Astrocyte (in vitro differentiated cells and primary cell): ENCODE results near the gene CCDC91.

Experiments
- CTCF ChIP-seq: IDR thresholded peaks from 2 replicates; pipeline ENCODE4 v1.5.1; 2011; ENCODE audit warnings: low read depth, mild to moderate bottlenecking, inconsistent platforms, low read length, moderate library complexity; ENCODE audit not compliant: insufficient read depth
- EZH2 ChIP-seq: IDR thresholded peaks from 2 replicates; pipeline ENCODE4 v1.6.1; 2012; ENCODE audit warnings: mild to moderate bottlenecking, low read length, inconsistent platforms; ENCODE audit not compliant: insufficient read depth

GRCh38 chr12:28164644-28165275, 25.5 kb upstream of the CCDC91 start:
- no peak for TF ChIP-seq EZH2
- TF ChIP-seq CTCF, result no peak
